Measurements from ENCODE around the gene TAC4. TPM values are rescaled to one million over a fixed set of nuclear protein-coding genes. Genes with fewer than 3 reads are reported as not detected.

The TAC4 gene
- total RNA-seq, 1 experiment from 2014 or later: not detected

- H3K23ac ChIP-seq (ENCODE audit: insufficient read length, low read depth, low read length): no peak overlapping the region
- Mint-ChIP-seq H3K9me3 (no peaks in the 10 kb centered on the region), H3K27me3 (ENCODE audit: low read depth) (no peaks in the 10 kb centered on the region), H3K27ac (peak overlapping the region in 2 of 3 experiments; percentile 20 to 87; a peak in 3 of 7 replicates), H3K4me3 (no peak overlapping the region), H3K36me3 (ENCODE audit: insufficient read depth in 1 of 3, low read depth in 3 of 3) (peaks cover 62 to 96% (median 89%) of the 10 kb centered on the region in 3 experiments; a peak in 6 of 7 replicates), H3K4me1 (peaks cover 39 to 40% of the 10 kb centered on the region in 2 experiments)
- no peak overlapping the region for H2AFZ ChIP-seq (ENCODE audit: low read length)
- no peak overlapping the region for H3K14ac ChIP-seq (ENCODE audit: insufficient read depth, low read length)
- H2BK120ac ChIP-seq (ENCODE audit: low read depth, low read length, poor library complexity, severe bottlenecking): no peak overlapping the region
- H3K9ac ChIP-seq (ENCODE audit: extremely low read depth, insufficient read length, low read length): no peak overlapping the region
- no peaks in the 10 kb centered on the region; the same call in none of the 2 replicates for H3K4me1 ChIP-seq (ENCODE audit: insufficient read depth, low read length)
- no peak overlapping the region for H4K91ac ChIP-seq (ENCODE audit: insufficient read length, low read depth, low read length)
- no peaks in the 10 kb centered on the region for H3K23me2 ChIP-seq (ENCODE audit: insufficient read length, low read depth, low read length, poor library complexity, severe bottlenecking)
- H3T11ph ChIP-seq (ENCODE audit: low read length): no peak overlapping the region
- H2BK15ac ChIP-seq (ENCODE audit: low read depth, low read length): no peak overlapping the region
- H2AK5ac ChIP-seq (ENCODE audit: insufficient read length, low read length): no peak overlapping the region
- no peak overlapping the region for H4K5ac ChIP-seq (ENCODE audit: insufficient read length, low read depth, low read length)
- no peaks in the 10 kb centered on the region for H3K79me1 ChIP-seq (ENCODE audit: insufficient read depth, low read depth, low read length, poor library complexity, severe bottlenecking)
- WGBS (ENCODE audit: extremely low coverage, insufficient read length, low lambda C conversion rate): no CpG with 5 or more reads among the region's 2 CpGs
- no peaks in the 10 kb centered on the region for H3K79me2 ChIP-seq (ENCODE audit: insufficient read depth, low read length)
- H3K4ac ChIP-seq (ENCODE audit: low read depth, low read length): no peak overlapping the region
- no peak overlapping the region for H3K56ac ChIP-seq (ENCODE audit: insufficient read length, low read depth, low read length)
- no peak overlapping the region for H3K18ac ChIP-seq (ENCODE audit: insufficient read length, low read depth, low read length)
- DNase-seq: no peak
- no peak overlapping the region for H3K4me2 ChIP-seq (ENCODE audit: insufficient read depth, insufficient read length, low read length)
- H2BK20ac ChIP-seq (ENCODE audit: low read depth, low read length, poor library complexity, severe bottlenecking): no peak overlapping the region
- TF ChIP-seq CTCF (conservative IDR thresholded peaks at IDR 0.05): no peak
- no peak overlapping the region for H2BK5ac ChIP-seq (ENCODE audit: insufficient read length, low read length)
- no peak overlapping the region for H3K27ac ChIP-seq (ENCODE audit: insufficient read length, low read depth, low read length)
- H3K9me3 ChIP-seq (ENCODE audit: control insufficient read depth, low read depth, low read length): no peaks in the 10 kb centered on the region
- H4K8ac ChIP-seq (replicated peaks; ENCODE audit: insufficient read length, low read depth, low read length): no peak overlapping the region
- H2BK12ac ChIP-seq (ENCODE audit: insufficient read length, low read depth, low read length): no peak overlapping the region
- H4K20me1 ChIP-seq (ENCODE audit: control insufficient read depth, insufficient read depth, insufficient read length): no peaks in the 10 kb centered on the region
- H3K27me3 ChIP-seq (ENCODE audit: insufficient read depth, low read length): no peaks in the 10 kb centered on the region
Observed at GRCh38 chr17:49825645-49826044, 22.2 kb downstream of the TAC4 start.
